HL-60 (cell line): Measurements from ENCODE around the gene IFNLR1.

Experiments
- DNase-seq, 2 experiments: peaks; one replicate each; pipeline ENCODE4 v3.0.0-alpha.2; 2010 to 2020; ENCODE audit warnings: low read depth in 1 of 2, low spot score in 1 of 2
- H3K27ac ChIP-seq: fragments of 250-450 bp; sonication (Bioruptor Pico); replicated peaks from 2 replicates; pipeline ENCODE4 v1.5.1; 2020; ENCODE audit warnings: mild to moderate bottlenecking, moderate library complexity
- H3K27me3 ChIP-seq: fragments of 250-450 bp; sonication (Bioruptor Pico); 2 replicates; pipeline ENCODE4 v1.5.1; 2021; ENCODE audit warnings: mild to moderate bottlenecking, moderate library complexity; ENCODE audit not compliant: insufficient read depth, poor library complexity, severe bottlenecking
- H3K4me3 ChIP-seq: replicated peaks from 2 replicates; pipeline ENCODE4 v1.5.1; 2011; ENCODE audit warnings: mild to moderate bottlenecking, control low read depth, low read length; ENCODE audit not compliant: insufficient read depth
- CTCF ChIP-seq: IDR thresholded peaks from one replicate; pipeline ENCODE4 v1.5.1; 2011; ENCODE audit warnings: low read length, control low read depth, inconsistent platforms; ENCODE audit not compliant: insufficient read depth
- GABPA ChIP-seq: IDR thresholded peaks from 2 replicates; pipeline ENCODE4 v1.6.1; 2012; ENCODE audit warnings: low read depth
- POLR2AphosphoS5 ChIP-seq: IDR thresholded peaks from 2 replicates; pipeline ENCODE4 v1.6.1; 2012; ENCODE audit warnings: low read depth
- REST ChIP-seq: IDR thresholded peaks from 2 replicates; pipeline ENCODE4 v1.6.1; 2012; ENCODE audit warnings: low read depth; ENCODE audit not compliant: insufficient replicate concordance
- SPI1 ChIP-seq: IDR thresholded peaks from 2 replicates; pipeline ENCODE4 v1.6.1; 2012; ENCODE audit warnings: low read depth, mild to moderate bottlenecking, borderline replicate concordance

IFNLR1 gene

GRCh38 chr1:24222008-24222605, 35.0 kb upstream of the IFNLR1 start:
- Histone ChIP-seq H3K4me3 (no peak overlapping the region), H3K27me3 (no peaks in the 10 kb centered on the region), H3K27ac (no peak overlapping the region)
- TF ChIP-seq POLR2AphosphoS5 (no peak), SPI1 (no peak), REST (no peak)
- DNase-seq = no peak

- H3K27ac ChIP-seq = no peak overlapping the region
- TF ChIP-seq REST = no peak
- no peak for TF ChIP-seq CTCF
- no peak for TF ChIP-seq SPI1
- TF ChIP-seq POLR2AphosphoS5 = no peak
- no peak for TF ChIP-seq GABPA
- no peak overlapping the region for H3K4me3 ChIP-seq
- no peak for DNase-seq
- peaks cover 7% of the 10 kb centered on the region for H3K27me3 ChIP-seq
Measured at GRCh38 chr1:24221246-24221645, 34.2 kb upstream of the IFNLR1 start.

GRCh38 chr1:24216276-24217074, 29.4 kb upstream of the IFNLR1 start:
- TF ChIP-seq GABPA (no peak), POLR2AphosphoS5 (no peak), REST (no peak), SPI1 (no peak), CTCF (no peak)
- Histone ChIP-seq H3K27ac (no peak overlapping the region), H3K27me3 (peaks cover 22% of the 10 kb centered on the region), H3K4me3 (no peak overlapping the region)
- DNase-seq = no peak
